Neuronal stem cell (in vitro differentiated cells): ENCODE data around the gene KDM5A.

Experiments used
- DNase-seq: peaks from one replicate; pipeline ENCODE4 v3.0.0-alpha.2; 2013; ENCODE audit warnings: low spot score
- H2AFZ ChIP-seq: one replicate; pipeline ENCODE4 v1.6.1; 2013; ENCODE audit warnings: mild to moderate bottlenecking, low read length, inconsistent platforms
- H2AK5ac ChIP-seq: 2 replicates; pipeline ENCODE4 v1.6.1; 2013; ENCODE audit warnings: low read depth, mild to moderate bottlenecking, inconsistent platforms, low read length, moderate library complexity, mixed read lengths
- H2BK120ac ChIP-seq: 2 replicates; pipeline ENCODE4 v1.6.1; 2013; ENCODE audit warnings: low read depth, mild to moderate bottlenecking, inconsistent platforms, low read length, moderate library complexity, mixed read lengths
- H2BK12ac ChIP-seq: one replicate; pipeline ENCODE4 v1.6.1; 2013; ENCODE audit warnings: low read length, inconsistent platforms
- H2BK15ac ChIP-seq: 2 replicates; pipeline ENCODE4 v1.6.1; 2013; ENCODE audit warnings: mild to moderate bottlenecking, low read length, inconsistent platforms, mixed read lengths
- H2BK5ac ChIP-seq: one replicate; pipeline ENCODE4 v1.6.1; 2013; ENCODE audit warnings: inconsistent platforms, mild to moderate bottlenecking, low read length, moderate library complexity
- H3K14ac ChIP-seq: one replicate; pipeline ENCODE4 v1.6.1; 2013; ENCODE audit warnings: low read length, inconsistent platforms
- H3K18ac ChIP-seq: 2 replicates; pipeline ENCODE4 v1.6.1; 2013; ENCODE audit warnings: low read length, inconsistent platforms
- H3K23ac ChIP-seq: 2 replicates; pipeline ENCODE4 v1.6.1; 2013; ENCODE audit warnings: low read depth, mild to moderate bottlenecking, mixed read lengths, low read length, inconsistent platforms; ENCODE audit not compliant: poor library complexity
- H3K27ac ChIP-seq: replicated peaks from 3 replicates; pipeline ENCODE4 v1.5.1; 2013; ENCODE audit warnings: low read length, inconsistent platforms
- H3K27me3 ChIP-seq, 3 experiments: 2 replicates each; pipeline ENCODE4 v1.6.1; 2013; ENCODE audit warnings: low read length in 3 of 3, mild to moderate bottlenecking in 2 of 3, inconsistent platforms in 1 of 3, low read depth in 1 of 3, mixed read lengths in 1 of 3, moderate library complexity in 1 of 3; ENCODE audit not compliant: control insufficient read depth in 3 of 3, insufficient read depth in 3 of 3
- H3K36me3 ChIP-seq, 2 donors: replicated peaks in 1 of 2; 2 replicates each; pipeline ENCODE4 v1.6.1; 2013; ENCODE audit warnings: low read length in 2 of 2; ENCODE audit not compliant: control insufficient read depth in 2 of 2, insufficient read depth in 2 of 2
- H3K4ac ChIP-seq: 2 replicates; pipeline ENCODE4 v1.6.1; 2013; ENCODE audit warnings: inconsistent platforms, mild to moderate bottlenecking, low read length, moderate library complexity
- H3K4me1 ChIP-seq, 2 donors: 1 replicate in 1 of 2; 2 replicates in 1 of 2; pipeline ENCODE4 v1.6.1; 2013; ENCODE audit warnings: low read length in 2 of 2, low read depth in 1 of 2; ENCODE audit not compliant: control insufficient read depth in 2 of 2, insufficient read depth in 1 of 2
- H3K4me2 ChIP-seq: one replicate; pipeline ENCODE4 v1.6.1; 2013; ENCODE audit warnings: mild to moderate bottlenecking, low read length, inconsistent platforms; ENCODE audit not compliant: insufficient read depth, poor library complexity, severe bottlenecking
- H3K4me3 ChIP-seq, 2 donors: 2 replicates each; pipeline ENCODE4 v1.5.1; 2013; ENCODE audit warnings: low read length in 2 of 2, mild to moderate bottlenecking in 2 of 2, inconsistent platforms in 1 of 2, moderate library complexity in 1 of 2
- H3K79me1 ChIP-seq: one replicate; pipeline ENCODE4 v1.6.1; 2013; ENCODE audit warnings: low read depth, mild to moderate bottlenecking, inconsistent platforms, low read length, moderate library complexity
- H3K9ac ChIP-seq: one replicate; pipeline ENCODE4 v1.6.1; 2013; ENCODE audit warnings: mild to moderate bottlenecking, low read depth, low read length, inconsistent platforms; ENCODE audit not compliant: poor library complexity
- H3K9me3 ChIP-seq, 2 donors: replicated peaks in 1 of 2; 2 replicates each; pipeline versions ENCODE3 to v1.6.1; 2013; ENCODE audit warnings: low read length in 2 of 2, mild to moderate bottlenecking in 2 of 2, inconsistent platforms in 1 of 2, low read depth in 1 of 2, mixed read lengths in 1 of 2, moderate library complexity in 1 of 2; ENCODE audit not compliant: control insufficient read depth in 2 of 2, insufficient read depth in 1 of 2
- H4K8ac ChIP-seq: one replicate; pipeline ENCODE4 v1.6.1; 2013; ENCODE audit warnings: low read depth, mild to moderate bottlenecking, inconsistent platforms, low read length, moderate library complexity
- H4K91ac ChIP-seq: one replicate; pipeline ENCODE4 v1.6.1; 2013; ENCODE audit warnings: low read length, low read depth, mild to moderate bottlenecking, inconsistent platforms; ENCODE audit not compliant: poor library complexity
- WGBS, 2 donors: extraction: QIAGEN DNeasy Blood & Tissue Kit; methylation state at CpG; one replicate each; pipeline ENCODE4 v1.1.7; 2013; ENCODE audit warnings: missing lambda C conversion rate in 2 of 2, mixed read lengths in 1 of 2; ENCODE audit not compliant: insufficient read length in 2 of 2, insufficient replicate concordance in 1 of 2; ENCODE audit errors: extremely low coverage in 2 of 2; 5-methylcytosine and 5-hydroxymethylcytosine counted together

KDM5A gene

GRCh38 chr12:367972-368371 lies 21.1 kb downstream of the KDM5A start:
- no peak overlapping the region for H2AK5ac ChIP-seq
- no peak overlapping the region for H3K23ac ChIP-seq
- H3K4ac ChIP-seq = no peak overlapping the region
- no peak overlapping the region for H3K4me3 ChIP-seq
- H3K4me1 ChIP-seq = no peaks in the 10 kb centered on the region
- no peak overlapping the region for H2AFZ ChIP-seq
- no peak overlapping the region for H3K4me2 ChIP-seq
- H3K14ac ChIP-seq = no peak overlapping the region
- peaks cover 10 to 34% of the 10 kb centered on the region in 2 donors for H3K9me3 ChIP-seq
- H4K8ac ChIP-seq = no peak overlapping the region
- H2BK5ac ChIP-seq = no peak overlapping the region
- H2BK120ac ChIP-seq = no peak overlapping the region
- H3K36me3 ChIP-seq = peaks cover 20 to 76% of the 10 kb centered on the region in 2 donors
- H3K9ac ChIP-seq = no peak overlapping the region
- H3K79me1 ChIP-seq = peaks cover 2% of the 10 kb centered on the region
- no CpG with 5 or more reads among the region's 1 CpG for WGBS, 2 donors
- H2BK12ac ChIP-seq = no peak overlapping the region
- no peak overlapping the region for H3K18ac ChIP-seq
- DNase-seq = no peak
- no peaks in the 10 kb centered on the region for H3K27me3 ChIP-seq
- no peak overlapping the region for H3K27ac ChIP-seq
- no peak overlapping the region for H4K91ac ChIP-seq
- no peak overlapping the region for H2BK15ac ChIP-seq

GRCh38 chr12:366820-367219 lies 22.3 kb downstream of the KDM5A start:
- Histone ChIP-seq H3K27me3 (no peaks in the 10 kb centered on the region), H2AK5ac (no peak overlapping the region), H3K4ac (no peak overlapping the region), H3K9me3 (peaks cover 10 to 40% of the 10 kb centered on the region in 2 donors), H4K8ac (no peak overlapping the region), H3K14ac (no peak overlapping the region), H3K4me2 (no peak overlapping the region), H3K9ac (no peak overlapping the region), H3K4me1 (no peaks in the 10 kb centered on the region), H3K4me3 (no peak overlapping the region), H3K23ac (no peak overlapping the region), H4K91ac (no peak overlapping the region), H3K27ac (no peak overlapping the region), H3K36me3 (peaks cover 25 to 88% of the 10 kb centered on the region in 2 donors), H2BK15ac (no peak overlapping the region), H2BK120ac (no peak overlapping the region), H2BK5ac (no peak overlapping the region), H3K18ac (no peak overlapping the region), H2AFZ (no peak overlapping the region), H3K79me1 (peaks cover 2% of the 10 kb centered on the region), H2BK12ac (no peak overlapping the region)
- no CpG with 5 or more reads among the region's 2 CpGs for WGBS, 2 donors
- DNase-seq = no peak

- Histone ChIP-seq H2BK5ac (no peak overlapping the region), H2BK12ac (no peak overlapping the region), H4K8ac (no peak overlapping the region), H3K36me3 (peaks cover 15 to 97% of the 10 kb centered on the region in 2 donors), H3K79me1 (no peaks in the 10 kb centered on the region), H3K18ac (no peak overlapping the region), H3K4me2 (no peak overlapping the region), H3K9ac (no peak overlapping the region), H2AFZ (no peak overlapping the region), H3K9me3 (peaks cover 5 to 39% of the 10 kb centered on the region in 2 donors), H3K27me3 (no peaks in the 10 kb centered on the region), H2BK120ac (no peak overlapping the region), H2BK15ac (no peak overlapping the region), H3K4me3 (no peak overlapping the region), H3K4ac (no peak overlapping the region), H4K91ac (no peak overlapping the region), H3K4me1 (no peaks in the 10 kb centered on the region), H3K27ac (no peak overlapping the region), H3K23ac (no peak overlapping the region), H3K14ac (no peak overlapping the region), H2AK5ac (no peak overlapping the region)
- DNase-seq = no peak
- no CpG with 5 or more reads among the region's 1 CpG for WGBS, 2 donors
Measured at GRCh38 chr12:359091-359490, 30.0 kb downstream of the KDM5A start.

GRCh38 chr12:356276-356988 lies 32.7 kb downstream of the KDM5A start:
- Histone ChIP-seq H3K4ac (no peak overlapping the region), H3K27ac (no peak overlapping the region), H3K4me1 (no peaks in the 10 kb centered on the region), H3K9me3 (peaks cover 5 to 25% of the 10 kb centered on the region in 2 donors), H4K8ac (no peak overlapping the region), H2AK5ac (no peak overlapping the region), H2AFZ (no peak overlapping the region), H3K4me3 (no peak overlapping the region), H3K18ac (no peak overlapping the region), H2BK12ac (no peak overlapping the region), H2BK15ac (no peak overlapping the region), H3K14ac (no peak overlapping the region), H2BK5ac (no peak overlapping the region), H3K4me2 (no peak overlapping the region), H3K36me3 (peaks cover 15 to 95% of the 10 kb centered on the region in 2 donors), H3K27me3 (no peaks in the 10 kb centered on the region), H3K23ac (no peak overlapping the region), H4K91ac (no peak overlapping the region), H3K79me1 (no peaks in the 10 kb centered on the region), H3K9ac (no peak overlapping the region), H2BK120ac (no peak overlapping the region)
- no peak for DNase-seq
- WGBS, 2 donors = no CpG with 5 or more reads among the region's 7 CpGs
